HepG2 (cell line): ENCODE measurements around the gene BRD3. TPM values are rescaled to one million over a fixed set of nuclear protein-coding genes. Genes with fewer than 3 reads are reported as not detected.
A peak's percentile ranks its signal among the peaks of the same experiment; 100 is the strongest.

ENCODE experiments used
- KLF12 ChIP-seq: sonication (generic); formaldehyde crosslinking; IDR thresholded peaks from 2 replicates; pipeline ENCODE4 v1.4.0; 2020; ENCODE audit warnings: missing genetic modification reagents, borderline replicate concordance
- MTA1 ChIP-seq: sonication (generic); formaldehyde crosslinking; IDR thresholded peaks from 2 replicates; pipeline ENCODE4 v1.4.0; 2020; ENCODE audit warnings: missing genetic modification reagents, mild to moderate bottlenecking, borderline replicate concordance
- NCOR1 ChIP-seq: fragments of 200-600 bp; sonication (generic); IDR thresholded peaks from 2 replicates; pipeline ENCODE4 v1.7.0; 2017; ENCODE audit warnings: antibody characterized with exemption, low read length, borderline replicate concordance
- NR2F6 ChIP-seq, 2 experiments: IDR thresholded peaks; 2 replicates each; pipeline ENCODE4 v1.6.1; 2016; ENCODE audit warnings: antibody characterized with exemption in 1 of 2, mild to moderate bottlenecking in 1 of 2
- POLR2G ChIP-seq: fragments of 200-400 bp; formaldehyde crosslinking; IDR thresholded peaks from 2 replicates; pipeline ENCODE4 v1.6.1; 2018; ENCODE audit warnings: mild to moderate bottlenecking, low read depth, low read length, moderate library complexity
- REST ChIP-seq, 2 experiments: IDR thresholded peaks; 2 replicates each; pipeline ENCODE4 v1.6.1; 2011 to 2012; ENCODE audit warnings: low read length in 2 of 2, borderline replicate concordance in 1 of 2, low read depth in 1 of 2, mild to moderate bottlenecking in 1 of 2, moderate library complexity in 1 of 2
- RFX3 ChIP-seq: IDR thresholded peaks from 2 replicates; pipeline ENCODE4 v1.6.1; 2016; ENCODE audit warnings: missing biosample characterization, missing genetic modification reagents
- SYNCRIP ChIP-seq: fragments of 200-400 bp; formaldehyde crosslinking; IDR thresholded peaks from 2 replicates; pipeline ENCODE4 v1.6.1; 2018; ENCODE audit warnings: mild to moderate bottlenecking, low read depth, low read length; ENCODE audit not compliant: insufficient read depth
- TMF1 ChIP-seq: sonication (generic); formaldehyde crosslinking; IDR thresholded peaks from 2 replicates; pipeline ENCODE4 v1.8.1; 2022; ENCODE audit warnings: low read depth, missing genetic modification reagents
- WIZ ChIP-seq: sonication (generic); formaldehyde crosslinking; IDR thresholded peaks from 2 replicates; pipeline ENCODE4 v1.5.1; 2020; ENCODE audit warnings: mild to moderate bottlenecking, missing genetic modification reagents
- ZIK1 ChIP-seq: sonication (generic); formaldehyde crosslinking; IDR thresholded peaks from 2 replicates; pipeline ENCODE4 v1.5.0; 2020; ENCODE audit warnings: mild to moderate bottlenecking, low read depth, missing genetic modification reagents, borderline replicate concordance
- ZNF34 ChIP-seq: sonication (generic); formaldehyde crosslinking; IDR thresholded peaks from 2 replicates; pipeline ENCODE4 v1.4.0; 2020; ENCODE audit warnings: mild to moderate bottlenecking, missing genetic modification reagents, borderline replicate concordance
- ZNF414 ChIP-seq: sonication (generic); formaldehyde crosslinking; IDR thresholded peaks from 2 replicates; pipeline ENCODE4 v1.5.0; 2020; ENCODE audit warnings: missing genetic modification reagents
- ZNF496 ChIP-seq: sonication (generic); formaldehyde crosslinking; IDR thresholded peaks from 2 replicates; pipeline ENCODE4 v1.8.1; 2023; ENCODE audit warnings: mild to moderate bottlenecking, moderate library complexity, missing genetic modification reagents; ENCODE audit not compliant: insufficient replicate concordance
- ZNF572 ChIP-seq: sonication (generic); formaldehyde crosslinking; IDR thresholded peaks from 2 replicates; pipeline ENCODE4 v1.5.1; 2020; ENCODE audit warnings: mild to moderate bottlenecking, missing genetic modification reagents
- ZNF605 ChIP-seq: sonication (generic); formaldehyde crosslinking; IDR thresholded peaks from 2 replicates; pipeline ENCODE4 v1.8.0; 2022; ENCODE audit warnings: mild to moderate bottlenecking, missing genetic modification reagents
- ZNF639 ChIP-seq: conservative IDR thresholded peaks from 2 replicates; pipeline ENCODE4 v1.6.1; 2018; ENCODE audit warnings: missing genetic modification reagents
- ZNF7 ChIP-seq: IDR thresholded peaks from 2 replicates; pipeline ENCODE4 v1.6.1; 2016; ENCODE audit warnings: missing biosample characterization, missing genetic modification reagents
- ZSCAN9 ChIP-seq: IDR thresholded peaks from 2 replicates; pipeline ENCODE4 v1.6.1; 2016; ENCODE audit warnings: borderline replicate concordance
- polyA plus RNA-seq, 8 experiments: library from polyadenylated mRNA; depleted of rRNA in 3 of 8; stranded (reverse) in 7 of 8; unstranded in 1 of 8; fragments of >200 nt; fragmentation: Illumina TruSeq in 4 of 8; extraction: Trizol in 4 of 8; gene quantifications; 2 replicates each; pipeline versions ENCODE4 v1.2.1 to v1.2.3, GENCODE V29; 2011 to 2016; ENCODE audit warnings: low read depth in 4 of 8, missing spikeins in 1 of 8, mixed read lengths in 1 of 8; ENCODE audit not compliant: insufficient read depth in 1 of 8
- total RNA-seq, 5 experiments: library from RNA; depleted of rRNA; stranded (reverse); fragments of >200 nt; fragmentation: Illumina TruSeq; extraction: Trizol; gene quantifications; 2 replicates each; pipeline ENCODE4 v1.2.3, GENCODE V29; 2016; ENCODE audit warnings: low read depth in 1 of 5
- TF ChIP-seq, protein P1 (sequence below): sonication (generic); formaldehyde crosslinking; IDR thresholded peaks from 2 replicates; pipeline ENCODE4 v1.8.0; 2022; ENCODE audit warnings: mild to moderate bottlenecking, missing genetic modification reagents, borderline replicate concordance

BRD3 gene
- total and polyA plus RNA-seq, 2 of the 13 experiments (the other 11 are each of a cell fraction or from before 2014, with no cell fraction given): 5.9 to 12.9 TPM

DNA sequence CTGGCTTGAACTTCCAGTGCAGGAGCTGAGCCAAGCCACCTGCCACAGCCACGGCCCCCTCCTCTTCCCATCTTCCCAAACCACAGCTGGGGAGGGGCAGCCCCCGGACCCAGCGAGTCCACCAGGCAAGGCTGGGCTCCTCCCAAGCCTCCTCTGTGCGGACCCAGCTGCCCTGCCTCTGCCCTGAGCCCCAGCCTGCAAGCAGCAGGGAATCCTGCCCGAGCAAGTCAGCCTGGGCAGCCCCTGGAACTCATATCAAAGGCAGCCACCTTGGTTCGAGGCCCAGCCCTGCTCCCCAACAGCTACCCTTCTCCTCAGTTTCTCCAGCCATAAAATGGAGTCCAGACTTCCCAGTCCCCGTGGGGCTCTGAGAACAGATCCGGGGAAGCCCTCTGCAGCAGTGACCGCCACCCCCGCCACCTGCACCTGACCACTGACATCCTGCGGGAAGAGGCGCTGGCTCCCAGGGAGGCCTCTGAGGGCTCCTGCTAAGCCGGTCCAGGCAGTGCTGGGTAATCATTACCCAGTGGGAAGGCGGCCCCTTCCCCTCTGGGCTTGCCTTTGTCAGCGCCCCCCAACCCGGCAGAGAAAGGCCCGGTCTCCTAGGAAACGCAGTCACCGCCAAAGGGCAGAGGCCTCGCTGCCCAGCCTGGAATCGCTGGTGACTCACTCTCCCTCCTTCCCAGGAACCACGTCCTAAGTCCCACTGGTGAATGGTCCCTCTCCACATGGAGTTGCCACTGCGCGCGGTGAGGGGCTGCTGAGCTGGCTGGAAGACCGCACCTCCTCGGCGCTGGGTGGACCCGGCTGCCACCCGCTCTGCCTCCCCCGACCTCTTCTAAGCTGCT lies 77.2 kb downstream of the BRD3 start (continued):
- TF ChIP-seq TMF1 (CRISPR knock-in tag) (no peak), ZNF34 (CRISPR knock-in tag) (no peak), NR2F6 (IDR thresholded peaks at IDR 0.05) (no peak; the same call in 1 of the 2 replicates), NR2F6 (CRISPR knock-in tag; IDR thresholded peaks at IDR 0.05) (peak; percentile 48; the same call in 1 of the 2 replicates), WIZ (CRISPR knock-in tag) (no peak), ZNF605 (peak; percentile 48; the same call in 1 of the 2 replicates), ZNF572 (CRISPR knock-in tag) (no peak), ZNF7 (CRISPR knock-in tag) (no peak), REST (IDR thresholded peaks at IDR 0.05; ENCODE audit: borderline replicate concordance in 1 of 2, low read depth in 1 of 2, low read length in 2 of 2) (peak in 1 of 2 experiments; percentile 43; a peak in 1 of 4 replicates), NCOR1 (peak; percentile 30; the same call in 1 of the 2 replicates), ZNF496 (CRISPR knock-in tag) (no peak), ZSCAN9 (CRISPR knock-in tag) (0 out of 2 replicates have a peak, but pooled peaks have one; percentile 68), RFX3 (CRISPR knock-in tag) (peak; percentile 82), ZIK1 (CRISPR knock-in tag) (peak; percentile 27; the same call in 1 of the 2 replicates), KLF12 (CRISPR knock-in tag) (no peak), ZNF639 (CRISPR knock-in tag) (no peak), ZNF414 (CRISPR knock-in tag) (peak; percentile 49; the same call in 1 of the 2 replicates), POLR2G (peak; percentile 66; the same call in 1 of the 2 replicates), MTA1 (peak; percentile 63; the same call in 1 of the 2 replicates), SYNCRIP (no peak)
- TF ChIP-seq, protein P1, sequence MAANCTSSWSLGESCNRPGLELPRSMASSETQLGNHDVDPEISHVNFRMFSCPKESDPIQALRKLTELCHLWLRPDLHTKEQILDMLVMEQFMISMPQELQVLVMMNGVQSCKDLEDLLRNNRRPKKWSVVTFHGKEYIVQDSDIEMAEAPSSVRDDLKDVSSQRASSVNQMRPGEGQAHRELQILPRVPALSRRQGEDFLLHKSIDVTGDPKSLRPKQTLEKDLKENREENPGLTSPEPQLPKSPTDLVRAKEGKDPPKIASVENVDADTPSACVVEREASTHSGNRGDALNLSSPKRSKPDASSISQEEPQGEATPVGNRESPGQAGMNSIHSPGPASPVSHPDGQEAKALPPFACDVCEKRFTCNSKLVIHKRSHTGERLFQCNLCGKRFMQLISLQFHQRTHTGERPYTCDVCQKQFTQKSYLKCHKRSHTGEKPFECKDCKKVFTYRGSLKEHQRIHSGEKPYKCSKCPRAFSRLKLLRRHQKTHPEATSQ (CRISPR knock-in tag): no peak
